NB4 (cell line): ENCODE measurements around the gene ITGA1.

Experiments
- MAX ChIP-seq: IDR thresholded peaks from 2 replicates; pipeline ENCODE4 v1.6.1; 2011; ENCODE audit warnings: low read depth, low read length
- POLR2A ChIP-seq: IDR thresholded peaks from 2 replicates; pipeline ENCODE4 v1.6.1; 2011; ENCODE audit warnings: mild to moderate bottlenecking; ENCODE audit not compliant: insufficient read length; ENCODE audit errors: extremely low read depth
- TF ChIP-seq, protein P1 (sequence below): IDR thresholded peaks from one replicate; pipeline ENCODE4 v1.5.1; 2012; ENCODE audit warnings: low read depth, low read length

DNA sequence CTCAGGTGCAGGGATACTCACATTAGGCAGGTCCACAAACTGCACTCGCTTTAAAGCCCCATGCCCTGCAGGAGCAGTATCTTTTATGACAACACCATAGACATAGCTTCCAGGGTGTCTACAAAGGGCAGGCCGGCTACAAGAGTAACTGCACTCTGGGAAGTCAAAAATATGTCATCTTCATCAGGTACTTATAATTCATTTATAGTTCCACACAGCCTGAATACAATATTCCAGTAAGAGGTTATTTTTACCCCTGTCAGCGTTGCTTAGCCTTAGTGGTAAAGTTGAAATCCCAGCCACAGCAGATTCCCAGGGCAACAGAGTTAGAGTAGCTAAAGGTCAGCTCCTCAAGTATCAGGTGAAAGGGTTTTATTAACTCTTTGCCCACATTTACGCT, 119.1 kb downstream of the ITGA1 start:
- TF ChIP-seq, protein P1, sequence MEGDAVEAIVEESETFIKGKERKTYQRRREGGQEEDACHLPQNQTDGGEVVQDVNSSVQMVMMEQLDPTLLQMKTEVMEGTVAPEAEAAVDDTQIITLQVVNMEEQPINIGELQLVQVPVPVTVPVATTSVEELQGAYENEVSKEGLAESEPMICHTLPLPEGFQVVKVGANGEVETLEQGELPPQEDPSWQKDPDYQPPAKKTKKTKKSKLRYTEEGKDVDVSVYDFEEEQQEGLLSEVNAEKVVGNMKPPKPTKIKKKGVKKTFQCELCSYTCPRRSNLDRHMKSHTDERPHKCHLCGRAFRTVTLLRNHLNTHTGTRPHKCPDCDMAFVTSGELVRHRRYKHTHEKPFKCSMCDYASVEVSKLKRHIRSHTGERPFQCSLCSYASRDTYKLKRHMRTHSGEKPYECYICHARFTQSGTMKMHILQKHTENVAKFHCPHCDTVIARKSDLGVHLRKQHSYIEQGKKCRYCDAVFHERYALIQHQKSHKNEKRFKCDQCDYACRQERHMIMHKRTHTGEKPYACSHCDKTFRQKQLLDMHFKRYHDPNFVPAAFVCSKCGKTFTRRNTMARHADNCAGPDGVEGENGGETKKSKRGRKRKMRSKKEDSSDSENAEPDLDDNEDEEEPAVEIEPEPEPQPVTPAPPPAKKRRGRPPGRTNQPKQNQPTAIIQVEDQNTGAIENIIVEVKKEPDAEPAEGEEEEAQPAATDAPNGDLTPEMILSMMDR: no peak
- TF ChIP-seq POLR2A: no peak
- TF ChIP-seq MAX: no peak
